ENCODE data around the gene ECHS1.
"Not testable (repeated sequence)": the region's sequence is repeated elsewhere in the genome, so short reads cannot be mapped to it uniquely, and the experiment has no call there.

ECHS1 gene

GRCh38 chr10:133377025-133377817 lies 4.1 kb upstream of the ECHS1 start:
- no peak for DNase-seq

- DNase-seq = not testable (repeated sequence)
These were observed 3.0 kb upstream of the ECHS1 start for GRCh38 chr10:133376183-133376582.

- no peak for DNase-seq
These were observed 2.4 kb upstream of the ECHS1 start for GRCh38 chr10:133375357-133376115.

- no peak for DNase-seq
These were observed 647 bp downstream of the ECHS1 start for GRCh38 chr10:133372507-133372906.

- DNase-seq = no peak
These were observed 2.9 kb downstream of the ECHS1 start for GRCh38 chr10:133370030-133370786.

- no peak for DNase-seq
These were observed 5.0 kb downstream of the ECHS1 start for GRCh38 chr10:133368153-133368552.

- not testable (repeated sequence) for DNase-seq
These were observed 5.7 kb downstream of the ECHS1 start for GRCh38 chr10:133367461-133367860.

GRCh38 chr10:133366751-133367150 lies 6.4 kb downstream of the ECHS1 start:
- no peak for DNase-seq

- no peak for DNase-seq
These were observed 7.0 kb downstream of the ECHS1 start for GRCh38 chr10:133366130-133366478.

- no peak for DNase-seq
These were observed 7.6 kb downstream of the ECHS1 start for GRCh38 chr10:133365461-133366129.

- peak; percentile 61 for DNase-seq
These were observed 8.3 kb downstream of the ECHS1 start for GRCh38 chr10:133364645-133365431.

GRCh38 chr10:133362846-133363245 lies 10.3 kb downstream of the ECHS1 start:
- DNase-seq = no peak

GRCh38 chr10:133361773-133362441 lies 11.2 kb downstream of the ECHS1 start:
- no peak for DNase-seq

GRCh38 chr10:133361227-133361626 lies 11.9 kb downstream of the ECHS1 start:
- DNase-seq = no peak

- no peak for DNase-seq
These were observed 13.1 kb downstream of the ECHS1 start for GRCh38 chr10:133359972-133360610.

GRCh38 chr10:133359554-133359971 lies 13.6 kb downstream of the ECHS1 start:
- peak; percentile 19 for DNase-seq

GRCh38 chr10:133358925-133359310 lies 14.2 kb downstream of the ECHS1 start:
- no peak for DNase-seq

- no peak for DNase-seq
These were observed 14.8 kb downstream of the ECHS1 start for GRCh38 chr10:133358162-133358924.

- no peak for DNase-seq
These were observed 15.6 kb downstream of the ECHS1 start, which contains the start of gene FUOM for GRCh38 chr10:133357285-133358161. FUOM (minus strand) TSS chr10:133358019; CDS start chr10:133358007, 12 bp downstream.

Measured in DMS79 (cell line).